ENCODE measurements around the gene TBC1D22A. TPM values are rescaled to one million over a fixed set of nuclear protein-coding genes. Genes with fewer than 3 reads are reported as not detected.

TBC1D22A gene
- total and polyA plus RNA-seq, 8 donors, result 13.3 to 53.1 (median 21.5) TPM

- intact Hi-C loops (cut with DNase I; ENCODE audit: low total_unique reads), result no loop called here
- TF ChIP-seq POLR2AphosphoS5 (IDR thresholded peaks at IDR 0.05) (peak in 1 of 3 donors; percentile 57), POLR2A (IDR thresholded peaks at IDR 0.05) (no peak), EP300 (IDR thresholded peaks at IDR 0.05) (no peak)
- TF ChIP-seq, protein P1, sequence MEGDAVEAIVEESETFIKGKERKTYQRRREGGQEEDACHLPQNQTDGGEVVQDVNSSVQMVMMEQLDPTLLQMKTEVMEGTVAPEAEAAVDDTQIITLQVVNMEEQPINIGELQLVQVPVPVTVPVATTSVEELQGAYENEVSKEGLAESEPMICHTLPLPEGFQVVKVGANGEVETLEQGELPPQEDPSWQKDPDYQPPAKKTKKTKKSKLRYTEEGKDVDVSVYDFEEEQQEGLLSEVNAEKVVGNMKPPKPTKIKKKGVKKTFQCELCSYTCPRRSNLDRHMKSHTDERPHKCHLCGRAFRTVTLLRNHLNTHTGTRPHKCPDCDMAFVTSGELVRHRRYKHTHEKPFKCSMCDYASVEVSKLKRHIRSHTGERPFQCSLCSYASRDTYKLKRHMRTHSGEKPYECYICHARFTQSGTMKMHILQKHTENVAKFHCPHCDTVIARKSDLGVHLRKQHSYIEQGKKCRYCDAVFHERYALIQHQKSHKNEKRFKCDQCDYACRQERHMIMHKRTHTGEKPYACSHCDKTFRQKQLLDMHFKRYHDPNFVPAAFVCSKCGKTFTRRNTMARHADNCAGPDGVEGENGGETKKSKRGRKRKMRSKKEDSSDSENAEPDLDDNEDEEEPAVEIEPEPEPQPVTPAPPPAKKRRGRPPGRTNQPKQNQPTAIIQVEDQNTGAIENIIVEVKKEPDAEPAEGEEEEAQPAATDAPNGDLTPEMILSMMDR (IDR thresholded peaks at IDR 0.05), result peak in 6 of 7 experiments; percentile 46 to 95 (median 91)
- WGBS, 5 donors, result 33 to 38% (median 35%) methylated on average over 27 of the region's 27 CpGs
- H3K9me3 ChIP-seq, result no peaks in the 10 kb centered on the region
- H3K36me3 ChIP-seq, result peaks cover 53 to 90% (median 78%) of the 10 kb centered on the region in 4 donors
- DNase-seq, result peak; percentile 81 to 90
- no peak overlapping the region for H3K4me3 ChIP-seq
- H3K27me3 ChIP-seq, result no peaks in the 10 kb centered on the region
- H3K27ac ChIP-seq, result no peak overlapping the region
- H3K4me1 ChIP-seq, result peaks cover 8 to 22% (median 15%) of the 10 kb centered on the region in 4 donors
Observed at GRCh38 chr22:46798366-46799350, 36.2 kb downstream of the TBC1D22A start.

DNA sequence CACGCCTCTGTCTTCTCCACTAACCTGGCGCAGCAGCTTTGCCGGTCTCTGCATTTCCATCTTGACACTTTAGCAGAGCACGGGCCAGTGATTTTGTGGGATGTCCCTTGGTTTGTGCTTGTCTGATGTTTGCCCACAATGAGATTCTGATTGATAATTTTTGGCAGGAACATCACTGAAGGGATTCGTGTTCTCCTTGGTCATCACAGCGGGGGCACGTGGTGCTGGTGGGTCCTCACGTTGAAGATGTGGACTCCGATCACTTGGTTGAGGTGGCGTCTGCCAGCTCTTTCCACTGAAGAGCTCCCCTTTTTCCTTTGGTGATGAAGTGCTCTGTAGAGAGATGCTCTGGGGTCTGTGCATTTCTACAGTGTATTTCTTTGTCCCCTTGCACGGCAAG lies 37.2 kb downstream of the TBC1D22A start:
- H3K27ac ChIP-seq, result no peak overlapping the region
- intact Hi-C loops (cut with DNase I; ENCODE audit: low total_unique reads), result no loop called here

GRCh38 chr22:46800102-46800857 lies 37.8 kb downstream of the TBC1D22A start:
- no peak overlapping the region for H3K4me3 ChIP-seq
- WGBS, 5 donors, result 91 to 94% (median 94%) methylated on average over 19 of the region's 19 CpGs
- H3K36me3 ChIP-seq, result peaks cover 45 to 89% (median 70%) of the 10 kb centered on the region in 4 donors
- H3K27ac ChIP-seq, result no peak overlapping the region
- no peaks in the 10 kb centered on the region for H3K27me3 ChIP-seq
- DNase-seq, result no peak
- no peaks in the 10 kb centered on the region for H3K9me3 ChIP-seq
- TF ChIP-seq EP300 (IDR thresholded peaks at IDR 0.05), result no peak
- TF ChIP-seq, protein P1 (IDR thresholded peaks at IDR 0.05), result no peak
- no peak for TF ChIP-seq POLR2A (IDR thresholded peaks at IDR 0.05)
- TF ChIP-seq POLR2AphosphoS5 (IDR thresholded peaks at IDR 0.05), result no peak
- peaks cover 8 to 25% (median 16%) of the 10 kb centered on the region in 4 donors for H3K4me1 ChIP-seq
- intact Hi-C loops (cut with DNase I; ENCODE audit: low total_unique reads), result no loop called here

More for the DNA sequence above, 37.2 kb downstream of the TBC1D22A start:
- peaks cover 8 to 25% (median 16%) of the 10 kb centered on the region in 4 donors for H3K4me1 ChIP-seq
- no peaks in the 10 kb centered on the region for H3K9me3 ChIP-seq
- H3K27me3 ChIP-seq, result no peaks in the 10 kb centered on the region
- WGBS, 5 donors, result 86 to 96% (median 92%) methylated on average over 11 of the region's 11 CpGs
- peaks cover 44 to 89% (median 71%) of the 10 kb centered on the region in 4 donors for H3K36me3 ChIP-seq
- TF ChIP-seq POLR2AphosphoS5 (IDR thresholded peaks at IDR 0.05) (no peak), POLR2A (IDR thresholded peaks at IDR 0.05) (no peak), EP300 (IDR thresholded peaks at IDR 0.05) (no peak)
- TF ChIP-seq, protein P1 (IDR thresholded peaks at IDR 0.05), result no peak
- DNase-seq, result no peak
- H3K4me3 ChIP-seq, result no peak overlapping the region

DNA sequence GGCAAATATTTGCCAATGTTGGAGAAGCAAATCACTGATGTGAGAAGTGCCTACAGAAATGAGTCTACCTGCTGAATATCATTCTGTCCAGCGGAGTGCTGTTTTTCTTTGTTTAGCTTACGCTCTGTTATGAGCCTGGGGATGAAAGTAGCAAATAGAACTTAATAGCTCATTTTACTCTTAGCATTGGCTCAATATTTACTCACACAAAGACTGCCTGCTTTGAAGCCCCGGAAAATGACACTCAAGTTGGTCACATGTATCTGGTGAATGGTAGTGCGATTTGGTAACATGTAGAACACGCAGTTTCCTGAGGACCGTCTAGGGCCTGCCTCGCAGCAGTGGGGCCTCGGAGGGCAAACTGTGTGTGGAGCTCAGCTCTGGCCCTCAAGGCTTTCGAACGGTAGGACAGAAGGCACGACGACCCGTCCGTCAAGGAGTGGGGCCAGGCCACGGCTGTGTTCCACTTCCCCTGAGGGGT lies 38.9 kb downstream of the TBC1D22A start:
- H3K27ac ChIP-seq, result no peak overlapping the region
- 84 to 92% (median 85%) methylated on average over 15 of the region's 15 CpGs for WGBS, 5 donors
- DNase-seq, result no peak

More for the DNA sequence above, 38.9 kb downstream of the TBC1D22A start:
- peaks cover 8 to 25% (median 16%) of the 10 kb centered on the region in 4 donors for H3K4me1 ChIP-seq
- H3K4me3 ChIP-seq, result no peak overlapping the region
- H3K9me3 ChIP-seq, result no peaks in the 10 kb centered on the region
- H3K27me3 ChIP-seq, result no peaks in the 10 kb centered on the region
- no peak for TF ChIP-seq POLR2AphosphoS5 (IDR thresholded peaks at IDR 0.05)
- TF ChIP-seq POLR2A (IDR thresholded peaks at IDR 0.05), result no peak
- TF ChIP-seq, protein P1 (IDR thresholded peaks at IDR 0.05), result no peak
- TF ChIP-seq EP300 (IDR thresholded peaks at IDR 0.05), result no peak
- peaks cover 42 to 86% (median 64%) of the 10 kb centered on the region in 4 donors for H3K36me3 ChIP-seq
- intact Hi-C loops (cut with DNase I; ENCODE audit: low total_unique reads), result no loop called here
